ENCODE data around the gene BAG5.

Gene BAG5

GRCh38 chr14:103584326-103584915 lies 22.0 kb upstream of the BAG5 start:
- no peak overlapping the region for H3K56ac ChIP-seq (ENCODE audit: low read length)
- no peaks in the 10 kb centered on the region for H3K79me1 ChIP-seq (ENCODE audit: low read length)
- no peak overlapping the region for H2BK15ac ChIP-seq (replicated peaks; ENCODE audit: low read depth)
- H2AK5ac ChIP-seq (ENCODE audit: low read length): no peak overlapping the region
- DNase-seq: no peak
- no peak overlapping the region for H3K23ac ChIP-seq (ENCODE audit: low read length)
- no CpG with 5 or more reads among the region's 11 CpGs for whole genome bisulfite sequencing (ENCODE audit: extremely low coverage, insufficient coverage, low lambda C conversion rate)
- no peaks in the 10 kb centered on the region for H3K79me2 ChIP-seq (ENCODE audit: control insufficient read depth, insufficient read depth, low read length)
- no peak overlapping the region for H4K8ac ChIP-seq (ENCODE audit: low read depth, low read length)
- H4K5ac ChIP-seq (ENCODE audit: low read length): no peak overlapping the region
- H3K4me2 ChIP-seq (ENCODE audit: low read length): no peak overlapping the region
- no peaks in the 10 kb centered on the region for H3K4me1 ChIP-seq (ENCODE audit: control insufficient read depth, low read depth, low read length)
- no peak overlapping the region for H3K4me3 ChIP-seq (ENCODE audit: low read length)
- no peak overlapping the region for H3K9ac ChIP-seq (ENCODE audit: low read length)
- H3K27ac ChIP-seq (ENCODE audit: low read depth, low read length): no peak overlapping the region
- no peak overlapping the region for H3K4ac ChIP-seq (ENCODE audit: low read depth, low read length)
- no peak overlapping the region for H3K18ac ChIP-seq (ENCODE audit: low read length)
- no peak overlapping the region for H2BK5ac ChIP-seq (ENCODE audit: low read length)
- H3K27me3 ChIP-seq (ENCODE audit: insufficient read depth, low read length, poor library complexity): no peaks in the 10 kb centered on the region
- H2BK120ac ChIP-seq (ENCODE audit: low read depth, low read length): no peak overlapping the region
- H3K36me3 ChIP-seq (ENCODE audit: control insufficient read depth, insufficient read depth, low read length): no peaks in the 10 kb centered on the region

GRCh38 chr14:103581954-103582703 lies 19.7 kb upstream of the BAG5 start:
- Histone ChIP-seq H4K5ac (ENCODE audit: low read length) (no peak overlapping the region), H3K4me2 (ENCODE audit: low read length) (no peak overlapping the region), H3K23ac (ENCODE audit: low read length) (no peak overlapping the region), H3K9ac (ENCODE audit: low read length) (no peak overlapping the region), H2BK15ac (replicated peaks; ENCODE audit: low read depth) (no peak overlapping the region), H3K4me3 (ENCODE audit: low read length) (no peak overlapping the region), H3K36me3 (ENCODE audit: control insufficient read depth, insufficient read depth, low read length) (no peaks in the 10 kb centered on the region), H3K27me3 (ENCODE audit: insufficient read depth, low read length, poor library complexity) (no peaks in the 10 kb centered on the region), H3K4ac (ENCODE audit: low read depth, low read length) (no peak overlapping the region), H3K56ac (ENCODE audit: low read length) (no peak overlapping the region), H2BK120ac (ENCODE audit: low read depth, low read length) (no peak overlapping the region), H3K79me1 (ENCODE audit: low read length) (no peaks in the 10 kb centered on the region), H4K8ac (ENCODE audit: low read depth, low read length) (no peak overlapping the region), H3K4me1 (ENCODE audit: control insufficient read depth, low read depth, low read length) (no peaks in the 10 kb centered on the region), H2AK5ac (ENCODE audit: low read length) (no peak overlapping the region), H3K79me2 (ENCODE audit: control insufficient read depth, insufficient read depth, low read length) (no peaks in the 10 kb centered on the region), H3K27ac (ENCODE audit: low read depth, low read length) (no peak overlapping the region), H3K18ac (ENCODE audit: low read length) (no peak overlapping the region), H2BK5ac (ENCODE audit: low read length) (no peak overlapping the region)
- no peak for DNase-seq
- WGBS (ENCODE audit: extremely low coverage, insufficient coverage, low lambda C conversion rate): no CpG with 5 or more reads among the region's 26 CpGs

GRCh38 chr14:103581206-103581605 lies 18.7 kb upstream of the BAG5 start:
- H3K4ac ChIP-seq (ENCODE audit: low read depth, low read length): no peak overlapping the region
- no peak overlapping the region for H3K18ac ChIP-seq (ENCODE audit: low read length)
- H2BK5ac ChIP-seq (ENCODE audit: low read length): no peak overlapping the region
- H2BK15ac ChIP-seq (replicated peaks; ENCODE audit: low read depth): no peak overlapping the region
- no peak overlapping the region for H2BK120ac ChIP-seq (ENCODE audit: low read depth, low read length)
- H2AK5ac ChIP-seq (ENCODE audit: low read length): no peak overlapping the region
- no peak overlapping the region for H4K5ac ChIP-seq (ENCODE audit: low read length)
- H3K79me1 ChIP-seq (ENCODE audit: low read length): no peaks in the 10 kb centered on the region
- H3K23ac ChIP-seq (ENCODE audit: low read length): no peak overlapping the region
- no peaks in the 10 kb centered on the region for H3K4me1 ChIP-seq (ENCODE audit: control insufficient read depth, low read depth, low read length)
- no peaks in the 10 kb centered on the region for H3K36me3 ChIP-seq (ENCODE audit: control insufficient read depth, insufficient read depth, low read length)
- no peak overlapping the region for H3K4me3 ChIP-seq (ENCODE audit: low read length)
- no peak for DNase-seq
- no CpG with 5 or more reads among the region's 11 CpGs for WGBS (ENCODE audit: extremely low coverage, insufficient coverage, low lambda C conversion rate)
- H3K4me2 ChIP-seq (ENCODE audit: low read length): no peak overlapping the region
- H3K27me3 ChIP-seq (ENCODE audit: insufficient read depth, low read length, poor library complexity): no peaks in the 10 kb centered on the region
- H4K8ac ChIP-seq (ENCODE audit: low read depth, low read length): no peak overlapping the region
- H3K56ac ChIP-seq (ENCODE audit: low read length): no peak overlapping the region
- H3K79me2 ChIP-seq (ENCODE audit: control insufficient read depth, insufficient read depth, low read length): no peaks in the 10 kb centered on the region
- no peak overlapping the region for H3K9ac ChIP-seq (ENCODE audit: low read length)
- no peak overlapping the region for H3K27ac ChIP-seq (ENCODE audit: low read depth, low read length)

GRCh38 chr14:103578401-103579075 lies 16.1 kb upstream of the BAG5 start:
- no peak overlapping the region for H3K18ac ChIP-seq (ENCODE audit: low read length)
- H3K36me3 ChIP-seq (ENCODE audit: control insufficient read depth, insufficient read depth, low read length): peaks cover 3% of the 10 kb centered on the region
- no peak overlapping the region for H3K27ac ChIP-seq (ENCODE audit: low read depth, low read length)
- no peak overlapping the region for H3K4me2 ChIP-seq (ENCODE audit: low read length)
- no peak overlapping the region for H3K23ac ChIP-seq (ENCODE audit: low read length)
- no peaks in the 10 kb centered on the region for H3K79me2 ChIP-seq (ENCODE audit: control insufficient read depth, insufficient read depth, low read length)
- H3K56ac ChIP-seq (ENCODE audit: low read length): no peak overlapping the region
- WGBS (ENCODE audit: extremely low coverage, insufficient coverage, low lambda C conversion rate): no CpG with 5 or more reads among the region's 12 CpGs
- no peaks in the 10 kb centered on the region for H3K79me1 ChIP-seq (ENCODE audit: low read length)
- no peaks in the 10 kb centered on the region for H3K27me3 ChIP-seq (ENCODE audit: insufficient read depth, low read length, poor library complexity)
- H2BK5ac ChIP-seq (ENCODE audit: low read length): no peak overlapping the region
- no peaks in the 10 kb centered on the region for H3K4me1 ChIP-seq (ENCODE audit: control insufficient read depth, low read depth, low read length)
- H3K9ac ChIP-seq (ENCODE audit: low read length): no peak overlapping the region
- H2BK15ac ChIP-seq (replicated peaks; ENCODE audit: low read depth): no peak overlapping the region
- no peak overlapping the region for H2AK5ac ChIP-seq (ENCODE audit: low read length)
- H2BK120ac ChIP-seq (ENCODE audit: low read depth, low read length): no peak overlapping the region
- no peak overlapping the region for H3K4ac ChIP-seq (ENCODE audit: low read depth, low read length)
- H4K5ac ChIP-seq (ENCODE audit: low read length): no peak overlapping the region
- no peak for DNase-seq
- H3K4me3 ChIP-seq (ENCODE audit: low read length): no peak overlapping the region
- H4K8ac ChIP-seq (ENCODE audit: low read depth, low read length): no peak overlapping the region

GRCh38 chr14:103576371-103577024 lies 14.0 kb upstream of the BAG5 start:
- Histone ChIP-seq H3K79me1 (ENCODE audit: low read length) (no peaks in the 10 kb centered on the region), H3K18ac (ENCODE audit: low read length) (no peak overlapping the region), H3K56ac (ENCODE audit: low read length) (no peak overlapping the region), H3K36me3 (ENCODE audit: control insufficient read depth, insufficient read depth, low read length) (peaks cover 3% of the 10 kb centered on the region), H3K4me3 (ENCODE audit: low read length) (no peak overlapping the region), H2AK5ac (ENCODE audit: low read length) (no peak overlapping the region), H3K4me2 (ENCODE audit: low read length) (no peak overlapping the region), H3K79me2 (ENCODE audit: control insufficient read depth, insufficient read depth, low read length) (no peaks in the 10 kb centered on the region), H3K23ac (ENCODE audit: low read length) (no peak overlapping the region), H2BK120ac (ENCODE audit: low read depth, low read length) (no peak overlapping the region), H3K27ac (ENCODE audit: low read depth, low read length) (no peak overlapping the region), H3K4me1 (ENCODE audit: control insufficient read depth, low read depth, low read length) (no peaks in the 10 kb centered on the region), H4K5ac (ENCODE audit: low read length) (no peak overlapping the region), H3K9ac (ENCODE audit: low read length) (no peak overlapping the region), H4K8ac (ENCODE audit: low read depth, low read length) (no peak overlapping the region), H3K4ac (ENCODE audit: low read depth, low read length) (no peak overlapping the region), H2BK15ac (replicated peaks; ENCODE audit: low read depth) (no peak overlapping the region), H2BK5ac (ENCODE audit: low read length) (no peak overlapping the region), H3K27me3 (ENCODE audit: insufficient read depth, low read length, poor library complexity) (no peaks in the 10 kb centered on the region)
- WGBS (ENCODE audit: extremely low coverage, insufficient coverage, low lambda C conversion rate): no CpG with 5 or more reads among the region's 9 CpGs
- DNase-seq: peak; percentile 72
